Loucy (cell line): ENCODE data around the gene ABCC3.

Experiments used
- H2AFZ ChIP-seq: fragments of 200-600 bp; sonication (generic); 2 replicates; pipeline ENCODE4 v1.6.0; 2016; ENCODE audit warnings: antibody characterized with exemption, mild to moderate bottlenecking, low read length, moderate library complexity
- H3F3A ChIP-seq: fragments of 200-600 bp; 2 replicates; pipeline ENCODE4 v1.6.0; 2016; ENCODE audit warnings: antibody characterized with exemption, low read depth, mild to moderate bottlenecking
- H3K27me3 ChIP-seq: fragments of 200-600 bp; sonication (generic); 2 replicates; pipeline ENCODE4 v1.6.1; 2014; ENCODE audit warnings: low read length, mild to moderate bottlenecking; ENCODE audit not compliant: insufficient read depth, poor library complexity, severe bottlenecking
- H3K36me3 ChIP-seq: fragments of 200-600 bp; sonication (generic); 2 replicates; pipeline ENCODE4 v1.6.1; 2016; ENCODE audit warnings: low read length; ENCODE audit not compliant: insufficient read depth
- H3K4me1 ChIP-seq: fragments of 200-600 bp; sonication (generic); 2 replicates; pipeline ENCODE4 v1.5.1; 2014; ENCODE audit warnings: low read length, mild to moderate bottlenecking; ENCODE audit not compliant: insufficient read depth, poor library complexity, severe bottlenecking
- H3K4me2 ChIP-seq: fragments of 200-600 bp; sonication (generic); 2 replicates; pipeline ENCODE4 v1.6.0; 2014; ENCODE audit warnings: antibody characterized with exemption, low read length, low read depth, mild to moderate bottlenecking; ENCODE audit not compliant: poor library complexity, severe bottlenecking
- H3K4me3 ChIP-seq: fragments of 200-600 bp; sonication (generic); 2 replicates; pipeline ENCODE4 v1.5.1; 2014; ENCODE audit warnings: low read length, mild to moderate bottlenecking, mixed read lengths; ENCODE audit not compliant: poor library complexity, severe bottlenecking
- H3K79me2 ChIP-seq: fragments of 200-600 bp; sonication (generic); 2 replicates; pipeline ENCODE4 v1.6.1; 2014; ENCODE audit warnings: low read length; ENCODE audit not compliant: insufficient read depth
- H3K9ac ChIP-seq: fragments of 200-600 bp; sonication (generic); 2 replicates; pipeline ENCODE4 v1.6.0; 2014; ENCODE audit warnings: mild to moderate bottlenecking, low read depth, low read length, moderate library complexity; ENCODE audit not compliant: poor library complexity, severe bottlenecking
- H3K9me2 ChIP-seq: fragments of 200-600 bp; sonication (generic); replicated peaks from 2 replicates; pipeline ENCODE4 v1.6.1; 2016; ENCODE audit warnings: low read depth, low read length, mixed read lengths
- H3K9me3 ChIP-seq: fragments of 200-600 bp; sonication (generic); 2 replicates; pipeline ENCODE4 v1.6.1; 2014; ENCODE audit warnings: mild to moderate bottlenecking, antibody characterized with exemption, low read length, low read depth; ENCODE audit not compliant: insufficient read depth
- H4K20me1 ChIP-seq: fragments of 200-600 bp; sonication (generic); 2 replicates; pipeline ENCODE4 v1.6.0; 2014; ENCODE audit warnings: antibody characterized with exemption, low read length, mild to moderate bottlenecking; ENCODE audit not compliant: insufficient read depth, poor library complexity, severe bottlenecking
- CTCF ChIP-seq: fragments of 200-600 bp; sonication (generic); conservative IDR thresholded peaks from 2 replicates; pipeline ENCODE4 v1.5.1; 2014; ENCODE audit warnings: mild to moderate bottlenecking, antibody characterized with exemption, low read length
- EZH2phosphoT487 ChIP-seq: fragments of 200-600 bp; IDR thresholded peaks from 2 replicates; pipeline ENCODE4 v1.6.1; 2018; ENCODE audit warnings: antibody characterized with exemption, mild to moderate bottlenecking, moderate library complexity, borderline replicate concordance

The ABCC3 gene

GRCh38 chr17:50683434-50684287 lies 49.0 kb downstream of the ABCC3 start:
- Histone ChIP-seq H3K79me2 (no peaks in the 10 kb centered on the region), H4K20me1 (no peaks in the 10 kb centered on the region), H3K9me2 (no peaks in the 10 kb centered on the region), H3K4me3 (no peak overlapping the region), H3K4me2 (no peak overlapping the region), H3K4me1 (no peaks in the 10 kb centered on the region), H2AFZ (no peak overlapping the region), H3F3A (no peaks in the 10 kb centered on the region), H3K36me3 (no peaks in the 10 kb centered on the region), H3K9ac (no peak overlapping the region), H3K27me3 (no peaks in the 10 kb centered on the region), H3K9me3 (no peaks in the 10 kb centered on the region)
- no peak for TF ChIP-seq CTCF
- no peak for TF ChIP-seq EZH2phosphoT487

- no peak overlapping the region for H3K9ac ChIP-seq
- H4K20me1 ChIP-seq: no peaks in the 10 kb centered on the region
- H3F3A ChIP-seq: no peaks in the 10 kb centered on the region
- no peaks in the 10 kb centered on the region for H3K36me3 ChIP-seq
- peaks cover under 1% of the 10 kb centered on the region for H3K4me1 ChIP-seq
- H2AFZ ChIP-seq: no peak overlapping the region
- H3K4me3 ChIP-seq: no peak overlapping the region
- no peaks in the 10 kb centered on the region for H3K79me2 ChIP-seq
- no peak overlapping the region for H3K4me2 ChIP-seq
- no peaks in the 10 kb centered on the region for H3K27me3 ChIP-seq
- H3K9me3 ChIP-seq: no peaks in the 10 kb centered on the region
- H3K9me2 ChIP-seq: no peaks in the 10 kb centered on the region
- TF ChIP-seq EZH2phosphoT487 (no peak), CTCF (no peak)
Observed at GRCh38 chr17:50684288-50684611, 49.6 kb downstream of the ABCC3 start.

GRCh38 chr17:50684612-50685333 lies 50.1 kb downstream of the ABCC3 start:
- Histone ChIP-seq H3K9me2 (no peaks in the 10 kb centered on the region), H2AFZ (no peak overlapping the region), H3K9ac (no peak overlapping the region), H3K4me1 (peaks cover 4% of the 10 kb centered on the region), H3K79me2 (no peaks in the 10 kb centered on the region), H3K4me3 (no peak overlapping the region), H4K20me1 (no peaks in the 10 kb centered on the region), H3F3A (no peaks in the 10 kb centered on the region), H3K36me3 (no peaks in the 10 kb centered on the region), H3K9me3 (no peaks in the 10 kb centered on the region), H3K27me3 (no peaks in the 10 kb centered on the region), H3K4me2 (no peak overlapping the region)
- TF ChIP-seq EZH2phosphoT487 (no peak), CTCF (no peak)
